Smooth muscle cell of the brain vasculature (primary cell): ENCODE measurements around the gene SUSD3.

Source experiments
- DNase-seq: peaks from one replicate; pipeline ENCODE4 v3.0.0-alpha.2; 2012; ENCODE audit warnings: low read depth, low spot score

The SUSD3 gene

GRCh38 chr9:93052791-93053540 is 5.5 kb upstream of the SUSD3 start:
- no peak for DNase-seq

DNA sequence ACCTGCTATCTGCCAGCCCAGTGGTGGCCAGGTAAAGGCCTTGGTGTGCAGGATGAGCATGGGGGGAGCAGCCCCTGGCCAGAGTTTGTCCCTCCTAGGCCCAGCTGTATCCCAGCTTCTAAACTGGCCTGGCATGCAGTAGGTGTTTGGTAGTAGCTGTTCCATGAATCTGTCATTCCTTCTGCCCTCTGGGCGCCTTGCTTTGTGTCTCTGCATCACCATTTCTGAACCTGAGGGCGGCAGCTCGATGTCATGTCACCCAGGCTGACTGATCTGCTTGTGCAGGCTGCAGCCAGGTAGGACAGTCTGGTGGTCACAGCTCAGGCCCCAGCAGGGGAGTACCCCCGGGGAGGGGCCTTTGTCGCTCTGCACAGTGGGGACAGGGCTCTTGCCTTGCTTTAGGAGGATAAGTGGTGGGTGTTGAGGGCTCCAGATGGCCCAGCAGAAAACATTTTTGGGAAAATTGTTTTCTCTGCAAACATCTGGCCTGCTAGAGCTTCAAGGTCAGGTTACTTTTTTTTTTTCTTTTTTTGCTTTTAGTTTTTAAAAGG is 4.6 kb upstream of the SUSD3 start:
- DNase-seq, result no peak

DNA sequence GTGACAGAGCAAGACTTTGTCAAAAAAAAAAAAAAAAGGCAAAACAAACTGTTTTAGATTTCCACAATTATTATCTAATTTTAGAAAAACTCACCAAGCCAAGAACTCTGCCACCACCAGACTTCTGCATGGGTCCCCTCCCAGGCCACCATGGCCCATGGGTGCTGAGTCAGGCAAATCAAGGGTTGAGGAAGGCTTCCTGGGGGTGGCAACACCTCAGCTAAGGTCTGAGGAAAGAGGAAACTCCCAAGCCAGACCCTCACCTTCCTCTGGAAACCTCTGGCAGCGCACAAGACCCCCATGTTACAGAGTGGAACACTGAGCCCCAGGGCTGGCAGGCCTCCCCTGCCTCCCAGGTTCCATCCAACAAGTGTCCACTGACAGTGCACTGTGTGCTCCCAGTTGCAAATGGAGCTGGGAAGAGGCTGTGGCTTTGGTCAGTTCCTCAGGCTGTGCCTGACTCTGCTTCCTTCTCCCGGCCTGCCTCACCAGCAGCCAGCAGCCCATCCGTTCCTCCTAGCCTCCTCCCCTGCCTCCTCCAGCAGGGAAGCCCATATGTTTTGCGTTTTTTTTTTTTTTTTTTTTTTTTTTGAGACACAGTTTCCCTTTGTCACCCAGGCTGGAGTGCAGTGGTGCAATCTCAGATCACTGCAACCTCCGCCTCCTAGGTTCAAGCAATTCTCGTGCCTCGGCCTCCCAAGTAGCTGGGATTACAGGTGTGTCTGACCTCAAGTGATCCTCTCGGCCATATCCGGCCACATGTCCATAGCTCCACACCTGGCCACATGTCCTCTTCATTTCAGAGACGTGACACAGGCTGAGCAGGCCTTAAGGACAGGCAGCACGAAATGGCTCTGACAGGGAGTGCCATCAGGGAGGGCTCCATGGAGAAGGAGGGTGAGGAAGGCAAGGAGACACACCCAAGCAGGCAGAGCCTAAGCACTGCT is 3.5 kb upstream of the SUSD3 start:
- no peak for DNase-seq

GRCh38 chr9:93057042-93057702 is 1.3 kb upstream of the SUSD3 start:
- no peak for DNase-seq

- no peak for DNase-seq
Observed at GRCh38 chr9:93057703-93058354, 672 bp upstream of the SUSD3 start.

GRCh38 chr9:93059011-93059714 is 662 bp downstream of the SUSD3 start:
- DNase-seq, result no peak

DNA sequence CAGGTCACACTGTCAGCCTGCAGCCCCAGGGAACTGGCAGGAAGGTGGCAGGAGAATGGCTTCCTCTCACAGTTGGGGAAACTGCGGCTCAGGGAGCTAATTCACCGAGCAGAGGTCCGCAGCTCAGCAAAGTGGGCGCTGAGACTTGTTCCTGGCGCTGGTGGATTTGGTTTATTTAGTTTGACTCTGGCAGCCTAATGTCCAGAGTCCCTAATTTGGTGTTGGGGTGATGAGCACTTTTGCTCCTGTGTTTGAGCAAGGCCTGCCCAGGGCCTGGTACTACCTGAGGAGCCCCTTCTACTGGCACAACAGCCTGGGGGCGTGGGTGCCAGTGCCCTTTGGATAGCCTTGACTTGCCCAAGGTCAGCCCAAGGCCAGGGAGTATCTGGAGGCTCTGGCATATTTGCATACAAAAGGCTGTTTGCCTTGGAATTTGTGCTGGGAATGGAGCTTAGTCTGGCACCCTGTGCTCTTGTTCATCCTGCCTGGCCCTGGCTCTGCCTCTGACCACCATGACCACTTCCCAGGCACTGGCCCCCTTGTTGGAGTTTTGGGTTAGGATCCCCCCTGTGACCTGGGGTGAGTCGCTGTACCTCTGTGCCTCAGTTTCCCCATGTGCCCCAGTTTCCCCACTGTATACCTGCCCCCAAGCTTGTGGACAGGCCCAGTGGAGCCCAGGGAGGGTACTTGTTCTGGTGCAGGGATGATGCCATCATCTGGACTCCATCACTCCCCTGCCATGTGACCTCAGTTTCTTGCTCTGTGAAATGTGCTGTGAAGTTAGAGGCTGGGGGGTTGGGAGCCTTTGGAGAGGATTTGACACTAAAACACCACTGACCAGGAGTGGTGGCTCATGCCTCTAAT is 1.4 kb downstream of the SUSD3 start:
- DNase-seq, result no peak

- DNase-seq, result no peak
Observed at GRCh38 chr9:93060746-93061259, 2.3 kb downstream of the SUSD3 start.

GRCh38 chr9:93061260-93061751 is 2.8 kb downstream of the SUSD3 start:
- DNase-seq, result no peak

DNA sequence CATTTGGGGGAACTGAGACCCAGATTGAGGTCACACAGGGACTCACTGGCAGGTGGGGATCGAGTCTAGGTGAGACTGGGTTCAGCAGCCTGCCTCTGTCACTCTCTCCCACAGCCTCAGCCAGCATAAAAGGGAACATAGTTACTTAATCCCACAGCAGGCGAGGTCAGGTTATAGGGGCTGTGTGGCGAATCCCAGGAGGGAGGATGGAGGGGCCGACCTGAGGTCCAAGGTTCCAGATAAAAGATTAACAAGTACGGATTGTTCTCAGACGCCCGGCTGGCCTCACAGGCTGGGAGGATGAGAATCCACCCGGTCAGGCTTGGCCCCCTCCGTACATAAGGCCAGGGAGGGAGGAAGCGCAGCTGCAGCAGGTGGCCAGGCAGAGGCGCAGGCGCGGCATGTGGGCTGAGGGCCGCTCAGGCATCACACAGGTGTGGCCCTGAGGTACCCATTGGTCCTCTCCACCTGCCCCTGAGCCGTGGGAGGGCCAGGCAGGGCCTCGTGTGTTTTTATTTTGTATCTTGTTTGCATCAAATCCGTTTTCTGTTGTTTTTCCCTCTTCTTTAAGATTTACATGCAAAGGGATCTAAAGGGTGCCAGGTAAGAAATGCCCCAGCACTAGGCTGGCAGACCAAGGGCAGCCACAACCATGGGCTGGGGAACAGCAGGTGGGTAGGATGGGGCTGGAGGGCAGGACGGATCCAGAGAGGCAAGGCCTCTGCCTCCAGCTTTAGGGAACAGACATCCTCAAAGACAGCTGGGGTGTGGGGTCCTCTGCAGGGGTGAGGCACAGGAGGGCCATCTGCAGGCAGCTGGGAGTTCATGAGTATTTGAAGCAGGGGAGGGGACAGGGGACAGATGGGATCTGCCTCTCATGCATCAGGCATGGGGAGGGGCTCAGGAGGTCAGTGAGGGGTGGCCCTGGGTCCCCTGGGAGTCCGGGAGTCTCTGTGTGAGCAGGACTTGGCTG is 3.6 kb downstream of the SUSD3 start:
- DNase-seq, result no peak

DNA sequence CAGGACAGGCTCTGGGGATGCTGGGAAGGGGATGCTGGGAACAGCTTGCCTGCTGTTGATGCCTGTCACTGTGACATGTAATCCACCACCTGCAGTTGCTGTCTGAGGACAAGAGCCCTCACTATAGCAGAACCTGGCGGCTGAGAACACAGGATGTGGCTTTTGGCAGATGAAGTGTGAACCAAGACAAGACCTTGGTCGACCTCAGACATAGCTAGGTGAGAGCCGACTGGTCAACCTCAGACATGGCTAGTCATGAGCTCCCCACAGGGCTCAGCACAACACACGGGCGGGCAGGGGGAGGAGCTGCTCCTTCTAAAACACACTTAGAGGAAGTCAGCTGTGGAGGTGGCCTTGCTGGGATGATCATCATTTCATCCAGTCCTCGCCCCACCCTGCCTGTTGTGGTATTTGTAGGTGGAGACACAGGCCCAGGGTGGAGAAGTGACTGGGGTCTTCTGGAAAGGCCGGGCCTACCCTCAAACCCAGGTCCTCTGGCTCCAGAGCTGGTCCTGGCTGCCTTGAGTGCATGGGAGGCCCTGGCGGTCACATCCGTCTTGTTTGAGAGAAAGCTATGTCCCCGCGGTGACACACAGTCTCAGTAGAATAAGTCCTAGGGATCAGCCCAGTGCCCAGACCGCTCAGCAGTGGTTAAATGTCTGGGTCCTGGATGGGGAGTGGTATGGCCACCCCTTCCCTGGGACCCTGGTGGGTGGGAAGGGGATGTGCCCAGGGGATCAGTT is 6.1 kb downstream of the SUSD3 start:
- DNase-seq, result no peak

DNA sequence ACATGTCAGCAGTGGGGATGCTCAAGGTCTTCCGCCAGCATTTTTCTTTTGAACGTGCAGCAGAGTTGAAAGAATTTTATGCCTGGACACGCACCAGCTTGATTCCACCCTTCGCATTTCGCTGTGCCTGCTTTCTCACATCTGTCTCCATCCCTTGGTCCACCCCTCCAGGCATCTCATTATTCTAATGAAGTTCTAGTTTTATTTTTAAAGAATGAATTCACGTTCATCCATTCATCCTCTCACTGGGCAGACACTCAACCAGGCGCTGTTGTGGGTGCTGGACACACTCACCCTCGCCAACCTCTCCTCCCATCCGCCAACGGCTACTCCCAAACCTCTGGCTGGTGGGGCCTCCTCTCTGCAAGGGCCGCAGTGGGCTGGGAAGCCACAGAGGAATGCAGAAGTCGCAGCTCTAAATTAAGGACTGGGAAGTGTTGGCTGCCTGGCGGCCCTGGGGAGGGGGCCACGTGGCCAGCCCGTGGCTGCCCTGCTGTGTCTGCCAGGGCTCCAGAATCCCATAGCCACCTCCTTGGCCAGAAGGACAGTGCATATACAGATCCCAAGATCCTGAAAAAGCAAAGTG is 6.7 kb downstream of the SUSD3 start:
- no peak for DNase-seq

DNA sequence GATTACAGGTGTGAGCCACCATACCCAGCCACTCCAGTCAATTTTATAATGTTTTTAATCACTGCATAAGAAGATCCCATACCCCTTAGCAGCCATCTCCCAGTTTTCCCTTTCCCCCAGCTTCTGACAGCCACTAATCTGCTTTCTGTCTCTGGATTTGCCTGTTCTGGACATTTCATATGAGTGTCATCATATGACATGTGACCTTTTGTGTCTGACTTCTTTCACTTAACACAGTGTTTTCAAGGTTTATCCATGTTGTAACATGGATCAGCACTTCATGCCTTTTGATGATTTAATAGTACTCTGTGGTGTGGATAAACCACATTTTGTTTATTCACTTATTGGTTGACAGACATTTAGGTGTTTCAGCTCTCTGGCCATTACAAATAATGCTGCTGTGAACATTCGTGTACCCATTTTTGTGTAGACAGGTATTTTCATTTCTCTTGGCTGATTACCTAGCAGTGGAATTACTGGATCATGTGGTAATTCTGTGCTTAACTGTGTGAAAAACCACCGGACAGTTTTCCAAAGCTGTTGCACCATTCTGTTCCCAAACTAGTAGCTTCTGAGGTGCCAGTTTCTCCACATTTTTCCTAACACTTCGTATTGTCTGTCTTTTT is 8.6 kb downstream of the SUSD3 start:
- no peak for DNase-seq

DNA sequence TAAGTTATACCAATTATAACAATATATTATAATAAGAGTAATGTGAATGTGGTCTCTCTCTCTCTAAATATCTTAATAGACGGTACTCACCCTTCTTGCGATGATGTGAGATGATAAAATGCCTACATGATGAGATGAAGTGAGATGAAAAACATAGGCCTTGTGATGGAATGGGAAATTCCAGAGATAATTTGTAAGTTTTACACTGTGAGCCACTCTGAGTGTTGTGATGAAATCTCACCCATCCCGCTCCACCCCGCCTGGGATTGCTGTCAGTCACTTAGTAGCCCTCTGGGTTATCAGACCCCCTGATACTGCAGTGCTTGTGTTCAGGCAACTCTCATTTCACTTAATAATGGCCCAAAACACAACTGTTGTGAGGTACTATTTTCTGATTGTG is 10.5 kb downstream of the SUSD3 start:
- no peak for DNase-seq

GRCh38 chr9:93071464-93071863 is 13.0 kb downstream of the SUSD3 start:
- DNase-seq, result no peak

DNA sequence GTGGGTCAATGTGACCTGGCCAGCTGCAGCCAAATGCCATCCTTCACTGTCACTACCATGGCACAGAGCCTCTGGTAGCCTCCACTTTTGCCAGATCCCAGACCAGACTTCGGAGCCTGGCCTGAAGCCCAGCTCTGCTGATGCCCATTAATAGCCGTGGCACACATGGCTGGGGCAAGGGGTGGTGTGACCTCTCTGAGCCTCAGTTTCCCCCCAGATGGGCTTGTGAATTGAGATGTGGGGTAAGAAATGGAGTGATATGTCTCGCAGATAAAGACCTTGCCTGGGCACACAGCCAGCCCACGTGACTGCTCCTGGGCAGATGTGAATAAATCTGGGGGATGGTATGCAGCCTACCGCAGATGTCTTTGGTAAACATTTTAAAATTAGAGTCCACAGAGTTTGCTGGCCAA is 13.9 kb downstream of the SUSD3 start:
- no peak for DNase-seq
